GM12878 (cell line): ENCODE measurements around the gene VSTM5. TPM values are rescaled to one million over a fixed set of nuclear protein-coding genes. Genes with fewer than 3 reads are reported as not detected.

ENCODE experiments used
- ATAC-seq: fragments of 200-7000 bp; cut with Tn5 transposase; 3 replicates; pipeline ENCODE4 v1.9.1; 2020; ENCODE audit warnings: mild to moderate bottlenecking, moderate library complexity
- BruUV-seq: library from RNA; stranded (reverse); fragments of 400-500 nt; replicated peaks from 2 replicates; lab custom pipeline; 2021; lab: Mats Ljungman, UMichigan
- CTCF ChIA-PET: fragments of 300-600 bp; sonication (Branson Sonifier 250); formaldehyde crosslinking; extraction: SDS; loops from one replicate; lab custom pipeline; 2021; ENCODE audit warnings: inconsistent platforms; lab: Yijun Ruan, JAX
- POLR2A ChIA-PET: fragments of 350-600 bp; formaldehyde crosslinking; extraction: SDS; loops from one replicate; lab custom pipeline; 2021; ENCODE audit warnings: inconsistent platforms; lab: Charles Lee
- RAD21 ChIA-PET: fragments of 300-600 bp; sonication (Branson Sonifier 250); formaldehyde crosslinking; loops from one replicate; lab custom pipeline; 2023; ENCODE audit warnings: antibody characterized with exemption; ENCODE audit not compliant: unreplicated experiment; lab: Charles Lee
- SMC1A ChIA-PET: fragments of 300-600 bp; sonication (Branson Sonifier 250); formaldehyde crosslinking; loops from one replicate; lab custom pipeline; 2023; ENCODE audit not compliant: unreplicated experiment, uncharacterized antibody; lab: Charles Lee
- DNase-seq: peaks from one replicate; pipeline ENCODE4 v3.0.0-alpha.2; 2011; ENCODE audit warnings: low read depth, low spot score
- FAIRE-seq: peaks from 3 replicates; lab custom pipeline; 2011; peaks lifted over from hg19 to GRCh38; lab: Jason Lieb, UNC
- H2AFZ ChIP-seq: 2 replicates; pipeline ENCODE4 v1.6.0; 2011; ENCODE audit warnings: low read depth, low read length, control low read depth; ENCODE audit not compliant: control insufficient read depth
- H3K27ac ChIP-seq: 2 replicates; pipeline ENCODE4 v1.5.1; 2011; ENCODE audit warnings: control low read depth; ENCODE audit not compliant: control insufficient read depth, insufficient read depth
- H3K27me3 ChIP-seq, 2 experiments: replicated peaks in 1 of 2; 2 replicates each; pipeline versions ENCODE4 v1.6.0 to v1.6.1; 2011; ENCODE audit warnings: low read length in 1 of 2; ENCODE audit not compliant: control insufficient read depth in 2 of 2, insufficient read depth in 2 of 2
- H3K36me3 ChIP-seq, 2 experiments: 2 replicates each; pipeline ENCODE4 v1.5.1; 2011; ENCODE audit warnings: low read length in 1 of 2; ENCODE audit not compliant: control insufficient read depth in 2 of 2, insufficient read depth in 2 of 2
- H3K4me1 ChIP-seq: 2 replicates; pipeline ENCODE4 v1.6.1; 2011; ENCODE audit warnings: mild to moderate bottlenecking, low read length, moderate library complexity, mixed read lengths; ENCODE audit not compliant: control insufficient read depth, insufficient read depth
- H3K4me2 ChIP-seq: 2 replicates; pipeline ENCODE4 v1.6.0; 2011; ENCODE audit warnings: control low read depth; ENCODE audit not compliant: control insufficient read depth, insufficient read depth
- H3K4me3 ChIP-seq: fragments of 200-600 bp; sonication (generic); 2 replicates; pipeline ENCODE4 v1.5.1; 2016
- H3K79me2 ChIP-seq: 2 replicates; pipeline ENCODE4 v1.6.0; 2011; ENCODE audit warnings: low read length; ENCODE audit not compliant: control insufficient read depth, insufficient read depth
- H3K9ac ChIP-seq: 2 replicates; pipeline ENCODE4 v1.8.0; 2011; ENCODE audit warnings: low read length, control low read depth, mixed read lengths; ENCODE audit not compliant: control insufficient read depth, insufficient read depth
- H3K9me3 ChIP-seq: replicated peaks from 3 replicates; pipeline ENCODE4 v1.5.1; 2011; ENCODE audit warnings: mild to moderate bottlenecking, low read length; ENCODE audit not compliant: control insufficient read depth, insufficient read depth
- H4K20me1 ChIP-seq: 2 replicates; pipeline ENCODE4 v1.6.0; 2011; ENCODE audit not compliant: control insufficient read depth, insufficient read depth
- CEBPZ ChIP-seq: fragments of 150-350 bp; IDR thresholded peaks from 2 replicates; pipeline ENCODE4 v1.6.1; 2016; ENCODE audit warnings: low read depth, low read length
- FOXK2 ChIP-seq: fragments of 450-650 bp; IDR thresholded peaks from 2 replicates; pipeline ENCODE4 v1.6.1; 2017; ENCODE audit warnings: mild to moderate bottlenecking, moderate library complexity
- GATAD2B ChIP-seq: fragments of 450-650 bp; conservative IDR thresholded peaks from 2 replicates; pipeline ENCODE4 v1.6.1; 2017; ENCODE audit warnings: low read depth, mild to moderate bottlenecking, moderate library complexity
- HDGF ChIP-seq: fragments of 450-650 bp; IDR thresholded peaks from 2 replicates; pipeline ENCODE4 v1.6.1; 2016; ENCODE audit warnings: antibody characterized with exemption
- LARP7 ChIP-seq: fragments of 450-650 bp; IDR thresholded peaks from 2 replicates; pipeline ENCODE4 v1.6.1; 2017; ENCODE audit warnings: mild to moderate bottlenecking
- MEF2A ChIP-seq: IDR thresholded peaks from 2 replicates; pipeline ENCODE4 v1.6.1; 2011; ENCODE audit warnings: low read depth, mild to moderate bottlenecking, low read length, moderate library complexity; ENCODE audit not compliant: insufficient read depth
- NFYB ChIP-seq: IDR thresholded peaks from 2 replicates; pipeline ENCODE4 v1.6.1; 2011; ENCODE audit warnings: low read depth, mild to moderate bottlenecking, low read length, improper control_type of control experiment, moderate library complexity; ENCODE audit not compliant: insufficient read depth
- NKRF ChIP-seq: fragments of 450-650 bp; conservative IDR thresholded peaks from 2 replicates; pipeline ENCODE4 v1.6.1; 2017; ENCODE audit warnings: mild to moderate bottlenecking, moderate library complexity
- NR2C2 ChIP-seq: IDR thresholded peaks from 2 replicates; pipeline ENCODE4 v1.6.1; 2011; ENCODE audit warnings: borderline replicate concordance, low read depth; ENCODE audit not compliant: control insufficient read depth, insufficient read length
- RBBP5 ChIP-seq: fragments of 200-600 bp; sonication (generic); conservative IDR thresholded peaks from 2 replicates; pipeline ENCODE4 v1.6.1; 2016
- REST ChIP-seq: IDR thresholded peaks from 2 replicates; pipeline ENCODE4 v1.6.1; 2012; ENCODE audit warnings: mild to moderate bottlenecking, low read depth, low read length
- RUNX3 ChIP-seq: IDR thresholded peaks from 2 replicates; pipeline ENCODE4 v1.6.1; 2012; ENCODE audit warnings: low read length, inconsistent platforms
- TCF7 ChIP-seq: IDR thresholded peaks from 2 replicates; pipeline ENCODE4 v1.6.1; 2014; ENCODE audit warnings: antibody characterized with exemption, borderline replicate concordance
- USF1 ChIP-seq: IDR thresholded peaks from 2 replicates; pipeline ENCODE4 v1.6.1; 2011; ENCODE audit warnings: borderline replicate concordance, low read depth, mild to moderate bottlenecking, moderate library complexity, mixed read lengths, low read length; ENCODE audit not compliant: insufficient read depth; ENCODE audit errors: extremely low read length
- ZNF207 ChIP-seq: fragments of 450-650 bp; IDR thresholded peaks from 2 replicates; pipeline ENCODE4 v1.6.1; 2014; ENCODE audit warnings: antibody characterized with exemption, mild to moderate bottlenecking, borderline replicate concordance
- WGBS: methylation state at CpG from one replicate; pipeline ENCODE4 v1.1.6; 2016; ENCODE audit warnings: low lambda C conversion rate; ENCODE audit not compliant: insufficient replicate concordance, insufficient coverage; ENCODE audit errors: missing lambda C conversion rate; 5-methylcytosine and 5-hydroxymethylcytosine counted together
- in situ Hi-C: fragments of 300-500 bp; cut with MboI; formaldehyde crosslinking; loops from 9 replicates; pipeline ENCODE4 v1.14.3; 2018; ENCODE audit warnings: mixed read lengths
- intact Hi-C: fragments of 100-400 bp; cut with micrococcal nuclease; formaldehyde crosslinking; loops from one replicate; pipeline ENCODE4 v1.14.2; 2022; ENCODE audit not compliant: unreplicated experiment
- polyA plus RNA-seq, 11 experiments: library from polyadenylated mRNA; depleted of rRNA in 4 of 11; unstranded in 6 of 11; stranded (reverse) in 5 of 11; fragments of >200 nt; fragmentation: Nextera tagmentation in 4 of 11; fragmentation: Illumina TruSeq in 1 of 11; extraction: Ambion mirVana in 4 of 11; extraction: Trizol in 1 of 11; gene quantifications; 1 replicate in 1 of 11; 2 replicates in 10 of 11; pipeline versions ENCODE4 v1.2.1 to v1.2.3, GENCODE V29; 2011 to 2016; ENCODE audit warnings: inconsistent platforms in 2 of 11, missing spikeins in 2 of 11, low read depth in 1 of 11
- total RNA-seq, 4 experiments: library from RNA; depleted of rRNA in 3 of 4; stranded (reverse); fragments of >200 nt in 3 of 4; fragmentation: Illumina TruSeq in 1 of 4; extraction: Trizol in 1 of 4; gene quantifications; 2 replicates each; pipeline versions ENCODE4 v1.2.1 to v1.2.3, GENCODE V29; 2013 to 2021

The VSTM5 gene
- total and polyA plus RNA-seq, 10 of the 15 experiments (the other 5 are each of a cell fraction or from before 2014, with no cell fraction given), result not detected

GRCh38 chr11:93775289-93775688 is 75.1 kb downstream of the VSTM5 start:
- Histone ChIP-seq H3K27ac (no peak overlapping the region), H3K36me3 (no peaks in the 10 kb centered on the region), H4K20me1 (no peaks in the 10 kb centered on the region), H3K4me2 (no peak overlapping the region), H3K9ac (no peak overlapping the region), H2AFZ (no peak overlapping the region), H3K4me1 (no peaks in the 10 kb centered on the region), H3K4me3 (no peak overlapping the region), H3K27me3 (no peaks in the 10 kb centered on the region), H3K79me2 (no peaks in the 10 kb centered on the region), H3K9me3 (peaks cover 3% of the 10 kb centered on the region; the same call in 2 of the 3 replicates)
- 35% methylated on average over 2 of the region's 2 CpGs for WGBS
- POLR2A ChIA-PET, result no interaction called here
- CTCF ChIA-PET, result no interaction called here
- RAD21 ChIA-PET, result no interaction called here
- peak; percentile 55; the same call in 2 of the 3 replicates for ATAC-seq
- intact Hi-C loops, result no loop called here
- SMC1A ChIA-PET, result no interaction called here
- FAIRE-seq, result no peak
- in situ Hi-C loops, result no loop called here
- no TSS peak for BruUV-seq
- DNase-seq, result no peak
- no peak for TF ChIP-seq NR2C2
- no peak for TF ChIP-seq ZNF207
- TF ChIP-seq LARP7, result no peak
- no peak for TF ChIP-seq MEF2A
- no peak for TF ChIP-seq HDGF
- no peak for TF ChIP-seq NKRF
- TF ChIP-seq FOXK2, result no peak
- no peak for TF ChIP-seq RUNX3
- TF ChIP-seq CEBPZ, result no peak
- no peak for TF ChIP-seq RBBP5
- TF ChIP-seq TCF7, result no peak
- TF ChIP-seq NFYB, result no peak
- no peak for TF ChIP-seq GATAD2B
- TF ChIP-seq REST, result no peak
- TF ChIP-seq USF1, result no peak
